ENCODE measurements around the gene PFAS. TPM values are rescaled to one million over a fixed set of nuclear protein-coding genes. Genes with fewer than 3 reads are reported as not detected.

PFAS gene
- total RNA-seq, 1 donor from 2014 or later = 64.6 TPM

- Histone ChIP-seq H4K20me1 (ENCODE audit: low read depth) (peaks cover 14% of the 10 kb centered on the region), H3K4me1 (no peaks in the 10 kb centered on the region), H3K79me2 (ENCODE audit: low read depth) (no peaks in the 10 kb centered on the region), H3K4me2 (peak overlapping the region; percentile 68), H3F3A (ENCODE audit: low read depth) (peaks cover 63% of the 10 kb centered on the region), H3K27ac (no peak overlapping the region), H3K9me3 (ENCODE audit: low read depth) (no peaks in the 10 kb centered on the region), H3K36me3 (no peaks in the 10 kb centered on the region), H2AFZ (replicated peaks) (no peak overlapping the region), H3K27me3 (no peaks in the 10 kb centered on the region), H3K4me3 (peak overlapping the region; percentile 62), H3K9ac (no peak overlapping the region)
- Mint-ChIP-seq H3K4me3 (peak overlapping the region; percentile 90), H3K9me3 (peaks cover 28% of the 10 kb centered on the region), H3K27ac (peak overlapping the region; percentile 94), H3K27me3 (ENCODE audit: insufficient read depth, low read depth) (peaks cover 40% of the 10 kb centered on the region), H3K36me3 (peaks cover 34% of the 10 kb centered on the region), H3K4me1 (peaks cover 48% of the 10 kb centered on the region)
- peak; percentile 83 for DNase-seq (ENCODE audit: low spot score)
- TF ChIP-seq CTCF (IDR thresholded peaks at IDR 0.05) (no peak), EZH2 (IDR thresholded peaks at IDR 0.05) (no peak), EZH2phosphoT487 (IDR thresholded peaks at IDR 0.05) (no peak)
These were observed 23.1 kb upstream of the PFAS start for GRCh38 chr17:8225813-8226535.

- Histone ChIP-seq H3K4me3 (peak overlapping the region; percentile 62), H3K27ac (no peak overlapping the region), H3K9me3 (ENCODE audit: low read depth) (no peaks in the 10 kb centered on the region), H3K79me2 (ENCODE audit: low read depth) (no peaks in the 10 kb centered on the region), H3K4me2 (peak overlapping the region; percentile 68), H3K36me3 (no peaks in the 10 kb centered on the region), H2AFZ (replicated peaks) (no peak overlapping the region), H3K9ac (no peak overlapping the region), H3K4me1 (no peaks in the 10 kb centered on the region), H3F3A (ENCODE audit: low read depth) (peaks cover 57% of the 10 kb centered on the region), H4K20me1 (ENCODE audit: low read depth) (peaks cover 14% of the 10 kb centered on the region), H3K27me3 (no peaks in the 10 kb centered on the region)
- peak; percentile 94 for DNase-seq (ENCODE audit: low spot score)
- no peak for TF ChIP-seq EZH2 (IDR thresholded peaks at IDR 0.05)
- no peak for TF ChIP-seq EZH2phosphoT487 (IDR thresholded peaks at IDR 0.05)
- TF ChIP-seq CTCF (IDR thresholded peaks at IDR 0.05) = no peak
- Mint-ChIP-seq H3K27me3 (ENCODE audit: insufficient read depth, low read depth) (peaks cover 36% of the 10 kb centered on the region), H3K4me1 (peaks cover 44% of the 10 kb centered on the region), H3K36me3 (peaks cover 36% of the 10 kb centered on the region), H3K9me3 (peaks cover 22% of the 10 kb centered on the region), H3K27ac (peak overlapping the region; percentile 94), H3K4me3 (peak overlapping the region; percentile 90)
These were observed 22.4 kb upstream of the PFAS start for GRCh38 chr17:8226536-8227237.

- H3F3A ChIP-seq (ENCODE audit: low read depth) = peaks cover 53% of the 10 kb centered on the region
- H3K9me3 Mint-ChIP-seq = peaks cover 19% of the 10 kb centered on the region
- H3K4me1 Mint-ChIP-seq = peaks cover 41% of the 10 kb centered on the region
- H3K36me3 ChIP-seq = no peaks in the 10 kb centered on the region
- no peaks in the 10 kb centered on the region for H3K79me2 ChIP-seq (ENCODE audit: low read depth)
- TF ChIP-seq EZH2 (IDR thresholded peaks at IDR 0.05) (no peak), EZH2phosphoT487 (IDR thresholded peaks at IDR 0.05) (no peak), CTCF (IDR thresholded peaks at IDR 0.05) (no peak)
- H3K9me3 ChIP-seq (ENCODE audit: low read depth) = no peaks in the 10 kb centered on the region
- H4K20me1 ChIP-seq (ENCODE audit: low read depth) = peaks cover 13% of the 10 kb centered on the region
- no peak overlapping the region for H2AFZ ChIP-seq (replicated peaks)
- H3K9ac ChIP-seq = no peak overlapping the region
- H3K4me2 ChIP-seq = peak overlapping the region; percentile 68
- H3K27me3 ChIP-seq = no peaks in the 10 kb centered on the region
- peaks cover 32% of the 10 kb centered on the region for H3K27me3 Mint-ChIP-seq (ENCODE audit: insufficient read depth, low read depth)
- peak overlapping the region; percentile 90 for H3K4me3 Mint-ChIP-seq
- H3K4me1 ChIP-seq = no peaks in the 10 kb centered on the region
- peak overlapping the region; percentile 62 for H3K4me3 ChIP-seq
- H3K36me3 Mint-ChIP-seq = peaks cover 36% of the 10 kb centered on the region
- H3K27ac ChIP-seq = no peak overlapping the region
- peak overlapping the region; percentile 94 for H3K27ac Mint-ChIP-seq
- no peak for DNase-seq (ENCODE audit: low spot score)
These were observed 21.9 kb upstream of the PFAS start for GRCh38 chr17:8227238-8227581.

All from neural progenitor cell (in vitro differentiated cells).